Measurements from ENCODE around the gene IRAG1.

IRAG1 gene

GRCh38 chr11:10693509-10694081, at the start of gene IRAG1:
Gene IRAG1 (minus strand): TSS chr11:10693755. CDS start chr11:10693602, 153 bp downstream.
- Mint-ChIP-seq H3K27ac (no peak within 1 kb of the TSS), H3K9me3 (no peaks in the 10 kb centered on the region)

GRCh38 chr11:10742460-10743208, 49.1 kb upstream of the IRAG1 start:
- Mint-ChIP-seq H3K36me3 (ENCODE audit: low read depth) (no peaks in the 10 kb centered on the region), H3K27me3 (no peaks in the 10 kb centered on the region), H3K4me1 (ENCODE audit: low read depth) (peaks cover 29% of the 10 kb centered on the region), H3K9me3 (no peaks in the 10 kb centered on the region), H3K4me3 (peak overlapping the region; percentile 20), H3K27ac (peak overlapping the region; percentile 69)
- no peak for DNase-seq

More at GRCh38 chr11:10693509-10694081, at the start of gene IRAG1:
- Mint-ChIP-seq H3K4me1 (ENCODE audit: low read depth) (no peaks in the 10 kb centered on the region), H3K27me3 (peaks cover 22% of the 10 kb centered on the region), H3K4me3 (no peak within 1 kb of the TSS), H3K36me3 (ENCODE audit: low read depth) (no peaks in the 10 kb centered on the region)
- DNase-seq, result no peak

GRCh38 chr11:10735481-10736475, 42.2 kb upstream of the IRAG1 start:
- H3K4me3 Mint-ChIP-seq, result peak overlapping the region; percentile 47
- DNase-seq, result peak; percentile 94
- no peaks in the 10 kb centered on the region for H3K27me3 Mint-ChIP-seq
- peak overlapping the region; percentile 35 for H3K27ac Mint-ChIP-seq
- H3K4me1 Mint-ChIP-seq (ENCODE audit: low read depth), result peaks cover 11% of the 10 kb centered on the region
- H3K9me3 Mint-ChIP-seq, result no peaks in the 10 kb centered on the region
- H3K36me3 Mint-ChIP-seq (ENCODE audit: low read depth), result no peaks in the 10 kb centered on the region

- H3K9me3 Mint-ChIP-seq, result no peaks in the 10 kb centered on the region
- H3K36me3 Mint-ChIP-seq (ENCODE audit: low read depth), result no peaks in the 10 kb centered on the region
- H3K4me1 Mint-ChIP-seq (ENCODE audit: low read depth), result peaks cover 18% of the 10 kb centered on the region
- DNase-seq, result no peak
- no peak overlapping the region for H3K27ac Mint-ChIP-seq
- H3K4me3 Mint-ChIP-seq, result no peak overlapping the region
- H3K27me3 Mint-ChIP-seq, result peaks cover 21% of the 10 kb centered on the region
These were observed 37.6 kb upstream of the IRAG1 start for GRCh38 chr11:10731064-10731680.

- DNase-seq, result no peak
- H3K4me3 Mint-ChIP-seq, result no peak overlapping the region
- no peaks in the 10 kb centered on the region for H3K9me3 Mint-ChIP-seq
- no peak overlapping the region for H3K27ac Mint-ChIP-seq
- peaks cover 20% of the 10 kb centered on the region for H3K4me1 Mint-ChIP-seq (ENCODE audit: low read depth)
- peaks cover 21% of the 10 kb centered on the region for H3K27me3 Mint-ChIP-seq
- H3K36me3 Mint-ChIP-seq (ENCODE audit: low read depth), result no peaks in the 10 kb centered on the region
These were observed 36.6 kb upstream of the IRAG1 start for GRCh38 chr11:10730151-10730550.

GRCh38 chr11:10728789-10729472, 35.4 kb upstream of the IRAG1 start:
- peaks cover 26% of the 10 kb centered on the region for H3K27me3 Mint-ChIP-seq
- H3K36me3 Mint-ChIP-seq (ENCODE audit: low read depth), result no peaks in the 10 kb centered on the region
- no peaks in the 10 kb centered on the region for H3K9me3 Mint-ChIP-seq
- peaks cover 25% of the 10 kb centered on the region for H3K4me1 Mint-ChIP-seq (ENCODE audit: low read depth)
- H3K4me3 Mint-ChIP-seq, result no peak overlapping the region
- no peak for DNase-seq
- H3K27ac Mint-ChIP-seq, result no peak overlapping the region

GRCh38 chr11:10728154-10728553, 34.6 kb upstream of the IRAG1 start:
- DNase-seq, result no peak
- no peak overlapping the region for H3K27ac Mint-ChIP-seq
- no peak overlapping the region for H3K4me3 Mint-ChIP-seq
- no peaks in the 10 kb centered on the region for H3K9me3 Mint-ChIP-seq
- peaks cover 25% of the 10 kb centered on the region for H3K4me1 Mint-ChIP-seq (ENCODE audit: low read depth)
- H3K36me3 Mint-ChIP-seq (ENCODE audit: low read depth), result no peaks in the 10 kb centered on the region
- H3K27me3 Mint-ChIP-seq, result peaks cover 30% of the 10 kb centered on the region

- Mint-ChIP-seq H3K4me3 (no peak overlapping the region), H3K27me3 (peaks cover 30% of the 10 kb centered on the region), H3K27ac (no peak overlapping the region), H3K9me3 (no peaks in the 10 kb centered on the region), H3K36me3 (ENCODE audit: low read depth) (no peaks in the 10 kb centered on the region), H3K4me1 (ENCODE audit: low read depth) (peaks cover 25% of the 10 kb centered on the region)
- DNase-seq, result no peak
These were observed 33.7 kb upstream of the IRAG1 start for GRCh38 chr11:10727146-10727851.

- Mint-ChIP-seq H3K36me3 (ENCODE audit: low read depth) (no peaks in the 10 kb centered on the region), H3K4me1 (ENCODE audit: low read depth) (peaks cover 25% of the 10 kb centered on the region), H3K27me3 (peaks cover 37% of the 10 kb centered on the region)
These were observed 32.3 kb upstream of the IRAG1 start for GRCh38 chr11:10725907-10726253.

GRCh38 chr11:10725114-10725906, 31.8 kb upstream of the IRAG1 start:
- Mint-ChIP-seq H3K4me3 (peak overlapping the region; percentile 38), H3K4me1 (ENCODE audit: low read depth) (peaks cover 25% of the 10 kb centered on the region), H3K27me3 (peaks cover 34% of the 10 kb centered on the region), H3K9me3 (no peaks in the 10 kb centered on the region), H3K27ac (peak overlapping the region; percentile 88), H3K36me3 (ENCODE audit: low read depth) (no peaks in the 10 kb centered on the region)
- DNase-seq, result peak; percentile 56

More at GRCh38 chr11:10725907-10726253, 32.3 kb upstream of the IRAG1 start:
- Mint-ChIP-seq H3K9me3 (no peaks in the 10 kb centered on the region), H3K4me3 (no peak overlapping the region), H3K27ac (peak overlapping the region; percentile 88)
- no peak for DNase-seq

GRCh38 chr11:10722307-10722706, 28.8 kb upstream of the IRAG1 start:
- H3K9me3 Mint-ChIP-seq, result no peaks in the 10 kb centered on the region
- H3K36me3 Mint-ChIP-seq (ENCODE audit: low read depth), result no peaks in the 10 kb centered on the region
- peaks cover 23% of the 10 kb centered on the region for H3K4me1 Mint-ChIP-seq (ENCODE audit: low read depth)
- no peak overlapping the region for H3K27ac Mint-ChIP-seq
- DNase-seq, result no peak
- H3K4me3 Mint-ChIP-seq, result no peak overlapping the region
- peaks cover 16% of the 10 kb centered on the region for H3K27me3 Mint-ChIP-seq

- H3K36me3 Mint-ChIP-seq (ENCODE audit: low read depth), result no peaks in the 10 kb centered on the region
- peaks cover 15% of the 10 kb centered on the region for H3K27me3 Mint-ChIP-seq
- no peaks in the 10 kb centered on the region for H3K9me3 Mint-ChIP-seq
These were observed 27.4 kb upstream of the IRAG1 start for GRCh38 chr11:10720881-10721376.

More at GRCh38 chr11:10720881-10721376, 27.4 kb upstream of the IRAG1 start:
- DNase-seq, result no peak
- H3K4me3 Mint-ChIP-seq, result no peak overlapping the region
- H3K27ac Mint-ChIP-seq, result no peak overlapping the region
- peaks cover 12% of the 10 kb centered on the region for H3K4me1 Mint-ChIP-seq (ENCODE audit: low read depth)

Measured in activated T-cell treated with anti-CD3 and anti-CD28 coated beads, Interleukin-2, amount 50 U/mL, for 24 hours (primary cell).